HUES6 (cell line): ENCODE results near the gene EDAR.

ENCODE experiments used
- H3K27ac ChIP-seq: 2 replicates; pipeline ENCODE4 v1.7.0; 2013; ENCODE audit warnings: low read depth, mild to moderate bottlenecking, low read length, inconsistent platforms
- H3K27me3 ChIP-seq: 2 replicates; pipeline ENCODE4 v1.6.1; 2013; ENCODE audit warnings: low read length; ENCODE audit not compliant: control insufficient read depth, insufficient read depth
- H3K36me3 ChIP-seq: 2 replicates; pipeline ENCODE4 v1.6.1; 2013; ENCODE audit warnings: low read length; ENCODE audit not compliant: control insufficient read depth, insufficient read depth
- H3K4me1 ChIP-seq: 2 replicates; pipeline ENCODE4 v1.6.1; 2013; ENCODE audit warnings: low read length; ENCODE audit not compliant: control insufficient read depth, insufficient read depth
- H3K4me3 ChIP-seq: 2 replicates; pipeline ENCODE4 v1.5.1; 2013; ENCODE audit warnings: low read depth, low read length
- H3K9ac ChIP-seq: one replicate; pipeline ENCODE4 v1.6.1; 2013; ENCODE audit warnings: mild to moderate bottlenecking, low read length
- H3K9me3 ChIP-seq: 2 replicates; pipeline ENCODE4 v1.6.1; 2013; ENCODE audit warnings: low read depth, low read length; ENCODE audit not compliant: control insufficient read depth, insufficient read depth

The EDAR gene

GRCh38 chr2:108947271-108947907 lies 41.6 kb downstream of the EDAR start:
- Histone ChIP-seq H3K36me3 (no peaks in the 10 kb centered on the region), H3K27me3 (no peaks in the 10 kb centered on the region), H3K27ac (no peak overlapping the region), H3K9me3 (peaks cover 33% of the 10 kb centered on the region), H3K4me3 (no peak overlapping the region), H3K9ac (no peak overlapping the region), H3K4me1 (no peaks in the 10 kb centered on the region)

GRCh38 chr2:108946442-108946841 lies 42.6 kb downstream of the EDAR start:
- H3K27ac ChIP-seq, result no peak overlapping the region
- H3K27me3 ChIP-seq, result no peaks in the 10 kb centered on the region
- H3K4me1 ChIP-seq, result no peaks in the 10 kb centered on the region
- H3K9ac ChIP-seq, result no peak overlapping the region
- peaks cover 33% of the 10 kb centered on the region for H3K9me3 ChIP-seq
- H3K36me3 ChIP-seq, result no peaks in the 10 kb centered on the region
- H3K4me3 ChIP-seq, result no peak overlapping the region

GRCh38 chr2:108945969-108946368 lies 43.1 kb downstream of the EDAR start:
- H3K9me3 ChIP-seq, result peaks cover 33% of the 10 kb centered on the region

GRCh38 chr2:108944601-108945331 lies 44.3 kb downstream of the EDAR start:
- H3K27me3 ChIP-seq, result no peaks in the 10 kb centered on the region
- H3K9ac ChIP-seq, result no peak overlapping the region
- H3K27ac ChIP-seq, result no peak overlapping the region
- H3K9me3 ChIP-seq, result peaks cover 33% of the 10 kb centered on the region
- no peaks in the 10 kb centered on the region for H3K4me1 ChIP-seq
- H3K4me3 ChIP-seq, result no peak overlapping the region
- no peaks in the 10 kb centered on the region for H3K36me3 ChIP-seq

More at GRCh38 chr2:108945969-108946368, 43.1 kb downstream of the EDAR start:
- no peak overlapping the region for H3K4me3 ChIP-seq
- H3K36me3 ChIP-seq, result no peaks in the 10 kb centered on the region
- H3K27ac ChIP-seq, result no peak overlapping the region
- no peak overlapping the region for H3K9ac ChIP-seq
- H3K27me3 ChIP-seq, result no peaks in the 10 kb centered on the region
- H3K4me1 ChIP-seq, result no peaks in the 10 kb centered on the region

GRCh38 chr2:108943751-108944150 lies 45.3 kb downstream of the EDAR start:
- Histone ChIP-seq H3K27ac (no peak overlapping the region), H3K9ac (no peak overlapping the region), H3K4me3 (no peak overlapping the region), H3K27me3 (no peaks in the 10 kb centered on the region), H3K9me3 (peaks cover 33% of the 10 kb centered on the region), H3K36me3 (no peaks in the 10 kb centered on the region), H3K4me1 (no peaks in the 10 kb centered on the region)

GRCh38 chr2:108942888-108943287 lies 46.1 kb downstream of the EDAR start:
- no peaks in the 10 kb centered on the region for H3K4me1 ChIP-seq
- H3K9ac ChIP-seq, result no peak overlapping the region
- no peaks in the 10 kb centered on the region for H3K36me3 ChIP-seq
- no peak overlapping the region for H3K4me3 ChIP-seq
- no peaks in the 10 kb centered on the region for H3K27me3 ChIP-seq
- no peak overlapping the region for H3K27ac ChIP-seq
- H3K9me3 ChIP-seq, result peaks cover 25% of the 10 kb centered on the region

- Histone ChIP-seq H3K27ac (no peak overlapping the region), H3K4me1 (no peaks in the 10 kb centered on the region), H3K36me3 (no peaks in the 10 kb centered on the region), H3K27me3 (no peaks in the 10 kb centered on the region), H3K4me3 (no peak overlapping the region), H3K9ac (no peak overlapping the region), H3K9me3 (peaks cover 19% of the 10 kb centered on the region)
Observed at GRCh38 chr2:108942231-108942825, 46.7 kb downstream of the EDAR start.

- no peak overlapping the region for H3K9ac ChIP-seq
- H3K9me3 ChIP-seq, result peaks cover 14% of the 10 kb centered on the region
Observed at GRCh38 chr2:108941767-108942166, 47.3 kb downstream of the EDAR start.

GRCh38 chr2:108941161-108941665 lies 47.8 kb downstream of the EDAR start:
- no peak overlapping the region for H3K27ac ChIP-seq
- no peak overlapping the region for H3K4me3 ChIP-seq
- H3K27me3 ChIP-seq, result no peaks in the 10 kb centered on the region
- no peaks in the 10 kb centered on the region for H3K36me3 ChIP-seq
- H3K4me1 ChIP-seq, result peaks cover 5% of the 10 kb centered on the region; the same call in 1 of the 2 replicates
- peaks cover 8% of the 10 kb centered on the region for H3K9me3 ChIP-seq
- H3K9ac ChIP-seq, result no peak overlapping the region

More at GRCh38 chr2:108941767-108942166, 47.3 kb downstream of the EDAR start:
- H3K27me3 ChIP-seq, result no peaks in the 10 kb centered on the region
- H3K27ac ChIP-seq, result no peak overlapping the region
- peaks cover under 1% of the 10 kb centered on the region; the same call in 1 of the 2 replicates for H3K4me1 ChIP-seq
- H3K36me3 ChIP-seq, result no peaks in the 10 kb centered on the region
- H3K4me3 ChIP-seq, result no peak overlapping the region

GRCh38 chr2:108940156-108940555 lies 48.9 kb downstream of the EDAR start:
- Histone ChIP-seq H3K36me3 (no peaks in the 10 kb centered on the region), H3K27ac (no peak overlapping the region), H3K9ac (no peak overlapping the region), H3K4me1 (peaks cover 15% of the 10 kb centered on the region), H3K9me3 (no peaks in the 10 kb centered on the region), H3K4me3 (no peak overlapping the region), H3K27me3 (no peaks in the 10 kb centered on the region)
